Keratinocyte (primary cell): ENCODE results near the gene TRAF3. TPM values are rescaled to one million over a fixed set of nuclear protein-coding genes. Genes with fewer than 3 reads are reported as not detected.

Experiments
- DNase-seq: peaks from one replicate; pipeline ENCODE4 v3.0.0-alpha.2; 2011; ENCODE audit warnings: low read depth, missing footprints, low spot score
- FAIRE-seq: peaks from 2 replicates; lab custom pipeline; 2011; peaks lifted over from hg19 to GRCh38; lab: Jason Lieb, UNC
- H2AFZ ChIP-seq: 2 replicates; pipeline ENCODE4 v1.6.0; 2012; ENCODE audit warnings: low read length, control low read depth, inconsistent platforms; ENCODE audit not compliant: control insufficient read depth
- H3K27ac ChIP-seq: 2 replicates; pipeline ENCODE4 v1.5.1; 2011; ENCODE audit warnings: low read length; ENCODE audit not compliant: control insufficient read depth, insufficient read depth
- H3K27me3 ChIP-seq: 3 replicates; pipeline ENCODE4 v1.6.0; 2011; ENCODE audit warnings: low read length; ENCODE audit not compliant: control insufficient read depth, insufficient read depth; ENCODE audit errors: extremely low read depth
- H3K36me3 ChIP-seq, 2 experiments: 2 replicates in 1 of 2; 3 replicates in 1 of 2; pipeline ENCODE4 v1.5.1; 2011; ENCODE audit warnings: low read length in 2 of 2, mild to moderate bottlenecking in 1 of 2; ENCODE audit not compliant: control insufficient read depth in 2 of 2, insufficient read depth in 2 of 2; ENCODE audit errors: extremely low read depth in 1 of 2
- H3K4me1 ChIP-seq: 3 replicates; pipeline ENCODE4 v1.5.1; 2011; ENCODE audit warnings: low read length; ENCODE audit not compliant: control insufficient read depth, insufficient read depth; ENCODE audit errors: extremely low read depth
- H3K4me2 ChIP-seq: 3 replicates; pipeline ENCODE4 v1.6.0; 2011; ENCODE audit warnings: low read depth, low read length; ENCODE audit not compliant: control insufficient read depth, insufficient read depth; ENCODE audit errors: extremely low read depth
- H3K4me3 ChIP-seq, 3 experiments: fragments of 200-600 bp in 1 of 3; sonication (generic) in 1 of 3; 2 replicates in 2 of 3; 3 replicates in 1 of 3; pipeline ENCODE4 v1.5.1; 2011 to 2016; ENCODE audit warnings: low read length in 3 of 3, mild to moderate bottlenecking in 3 of 3, control low read depth in 2 of 3, inconsistent platforms in 1 of 3, low read depth in 1 of 3, mixed read lengths in 1 of 3, mixed run types in 1 of 3, moderate library complexity in 1 of 3; ENCODE audit not compliant: control insufficient read depth in 2 of 3, insufficient read depth in 2 of 3; ENCODE audit errors: extremely low read depth in 1 of 3
- H3K79me2 ChIP-seq: 2 replicates; pipeline ENCODE4 v1.6.0; 2012; ENCODE audit warnings: low read length; ENCODE audit not compliant: control insufficient read depth, insufficient read depth
- H3K9ac ChIP-seq: 3 replicates; pipeline ENCODE4 v1.6.0; 2011; ENCODE audit warnings: low read length; ENCODE audit not compliant: control insufficient read depth, insufficient read depth; ENCODE audit errors: extremely low read depth
- H3K9me1 ChIP-seq: 3 replicates; pipeline ENCODE4 v1.6.0; 2011; ENCODE audit warnings: low read length; ENCODE audit not compliant: control insufficient read depth, insufficient read depth; ENCODE audit errors: extremely low read depth
- H3K9me3 ChIP-seq: 2 replicates; pipeline ENCODE4 v1.5.1; 2012; ENCODE audit warnings: low read depth, low read length; ENCODE audit not compliant: control insufficient read depth
- H4K20me1 ChIP-seq: 3 replicates; pipeline ENCODE4 v1.6.0; 2011; ENCODE audit warnings: low read length; ENCODE audit not compliant: control insufficient read depth, insufficient read depth; ENCODE audit errors: extremely low read depth
- EZH2 ChIP-seq: IDR thresholded peaks from one replicate; pipeline ENCODE4 v1.6.1; 2012; ENCODE audit warnings: inconsistent platforms, mild to moderate bottlenecking, low read length, moderate library complexity
- dilution Hi-C: fragments of 300-500 bp; cut with MboI; formaldehyde crosslinking; loops from one replicate; pipeline ENCODE4 v1.7.0; 2020; ENCODE audit warnings: low sequenced_read_pairs; ENCODE audit not compliant: extremely low pct_ligation_motif_present
- polyA plus RNA-seq, 5 experiments: library from polyadenylated mRNA; depleted of rRNA in 3 of 5; stranded (reverse) in 3 of 5; stranded (forward) in 1 of 5; unstranded in 1 of 5; fragments of >200 nt; gene quantifications; 1 replicate in 1 of 5; 2 replicates in 3 of 5; 3 replicates in 1 of 5; pipeline versions ENCODE4 v1.2.1 to v1.2.3, GENCODE V29; 2011 to 2012; ENCODE audit warnings: missing spikeins in 2 of 5, low read depth in 1 of 5, low replicate concordance in 1 of 5
- TF ChIP-seq, protein P1 (sequence below), 3 experiments: IDR thresholded peaks in 1 of 3; conservative IDR thresholded peaks in 1 of 3; optimal IDR thresholded peaks in 1 of 3; 2 replicates in 2 of 3; 3 replicates in 1 of 3; pipeline versions ENCODE3 to v1.5.1; 2011; ENCODE audit warnings: low read length in 3 of 3, mild to moderate bottlenecking in 3 of 3, moderate library complexity in 2 of 3, control low read depth in 1 of 3, inconsistent platforms in 1 of 3; ENCODE audit not compliant: insufficient read depth in 2 of 3; ENCODE audit errors: extremely low read depth in 1 of 3

Gene TRAF3
- polyA plus RNA-seq, 1 donor (not counting 4 experiments of a cell fraction or from before 2014, with no cell fraction given) = 12.5 TPM

DNA sequence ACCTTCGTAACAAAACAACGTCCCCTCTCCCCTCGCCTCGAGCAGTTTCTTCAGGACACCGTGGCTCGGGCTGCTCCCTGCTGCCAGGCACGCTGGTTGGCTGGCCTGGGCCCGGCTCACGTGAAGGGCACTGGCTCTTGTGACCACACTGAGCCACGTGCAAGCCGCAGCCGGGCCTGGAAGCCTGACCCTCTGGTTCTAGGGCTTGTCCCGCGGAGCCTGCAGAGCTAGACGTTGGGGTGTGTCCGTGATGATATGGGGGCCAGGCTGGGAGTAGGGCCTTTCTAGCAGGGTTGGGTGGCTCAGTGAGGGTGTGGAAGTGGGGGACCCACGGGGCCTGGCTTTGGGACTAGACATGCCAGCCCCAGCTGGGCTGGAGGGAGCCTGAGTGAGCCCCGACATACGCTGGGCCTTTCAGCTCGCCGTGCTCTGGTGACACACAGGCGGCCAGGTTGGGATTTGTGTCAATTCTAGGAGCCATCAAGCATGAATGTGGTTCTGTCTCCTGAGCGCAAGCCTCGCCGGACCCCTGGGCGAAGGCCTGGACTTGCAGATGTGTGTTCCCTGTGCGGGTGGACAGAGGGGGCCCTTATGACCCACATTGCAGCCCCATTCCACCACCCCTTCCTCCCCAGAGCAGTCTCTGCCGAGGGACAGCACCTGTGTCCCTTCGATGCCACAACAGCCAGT, 131.7 kb downstream of the TRAF3 start:
- H3K4me3 ChIP-seq = no peak overlapping the region
- FAIRE-seq (no peak), DNase-seq (no peak)
- dilution Hi-C loops = no loop called here
- H3K9me3 ChIP-seq = no peaks in the 10 kb centered on the region
- peaks cover 0 to 10% of the 10 kb centered on the region in 2 experiments for H3K36me3 ChIP-seq
- H3K4me1 ChIP-seq = no peaks in the 10 kb centered on the region
- H2AFZ ChIP-seq = no peak overlapping the region
- H3K4me2 ChIP-seq = no peak overlapping the region
- H3K27me3 ChIP-seq = no peaks in the 10 kb centered on the region
- no peak overlapping the region for H3K9ac ChIP-seq
- no peak overlapping the region for H3K27ac ChIP-seq
- no peaks in the 10 kb centered on the region for H4K20me1 ChIP-seq
- H3K9me1 ChIP-seq = no peaks in the 10 kb centered on the region
- H3K79me2 ChIP-seq = no peaks in the 10 kb centered on the region
- TF ChIP-seq, protein P1, sequence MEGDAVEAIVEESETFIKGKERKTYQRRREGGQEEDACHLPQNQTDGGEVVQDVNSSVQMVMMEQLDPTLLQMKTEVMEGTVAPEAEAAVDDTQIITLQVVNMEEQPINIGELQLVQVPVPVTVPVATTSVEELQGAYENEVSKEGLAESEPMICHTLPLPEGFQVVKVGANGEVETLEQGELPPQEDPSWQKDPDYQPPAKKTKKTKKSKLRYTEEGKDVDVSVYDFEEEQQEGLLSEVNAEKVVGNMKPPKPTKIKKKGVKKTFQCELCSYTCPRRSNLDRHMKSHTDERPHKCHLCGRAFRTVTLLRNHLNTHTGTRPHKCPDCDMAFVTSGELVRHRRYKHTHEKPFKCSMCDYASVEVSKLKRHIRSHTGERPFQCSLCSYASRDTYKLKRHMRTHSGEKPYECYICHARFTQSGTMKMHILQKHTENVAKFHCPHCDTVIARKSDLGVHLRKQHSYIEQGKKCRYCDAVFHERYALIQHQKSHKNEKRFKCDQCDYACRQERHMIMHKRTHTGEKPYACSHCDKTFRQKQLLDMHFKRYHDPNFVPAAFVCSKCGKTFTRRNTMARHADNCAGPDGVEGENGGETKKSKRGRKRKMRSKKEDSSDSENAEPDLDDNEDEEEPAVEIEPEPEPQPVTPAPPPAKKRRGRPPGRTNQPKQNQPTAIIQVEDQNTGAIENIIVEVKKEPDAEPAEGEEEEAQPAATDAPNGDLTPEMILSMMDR (optimal IDR thresholded peaks at IDR 0.05 in 1 of 3, IDR thresholded peaks at IDR 0.05 in 1 of 3, conservative IDR thresholded peaks at IDR 0.05 in 1 of 3; ENCODE audit: extremely low read depth in 1 of 3, insufficient read depth in 2 of 3, low read length in 3 of 3) = no peak
- TF ChIP-seq EZH2 = no peak

DNA sequence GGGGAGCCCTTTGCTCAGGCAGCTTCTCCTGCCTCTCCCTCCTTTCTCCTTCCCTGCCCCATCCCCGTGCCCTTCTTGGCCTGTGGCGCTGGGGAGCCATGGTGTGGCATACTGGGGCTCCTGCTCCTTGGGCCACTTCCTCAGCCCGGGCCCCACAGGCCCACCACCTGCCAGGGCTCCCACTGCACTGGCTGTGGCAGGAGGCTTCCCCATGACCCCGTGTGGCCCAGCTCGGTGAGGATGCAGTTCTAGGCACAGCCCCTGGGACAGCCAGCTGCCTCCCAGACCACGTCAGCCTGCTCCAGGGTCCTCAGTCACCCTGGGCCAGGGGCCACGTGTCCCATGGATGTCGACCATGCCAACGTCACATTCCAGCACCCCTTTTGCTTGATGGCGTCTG, 132.2 kb downstream of the TRAF3 start:
- Histone ChIP-seq H3K36me3 (peaks cover 0 to 7% of the 10 kb centered on the region in 2 experiments), H3K4me3 (no peak overlapping the region), H3K4me1 (no peaks in the 10 kb centered on the region), H3K4me2 (no peak overlapping the region), H3K79me2 (no peaks in the 10 kb centered on the region), H4K20me1 (no peaks in the 10 kb centered on the region), H3K9me3 (no peaks in the 10 kb centered on the region), H3K27me3 (no peaks in the 10 kb centered on the region), H3K27ac (no peak overlapping the region), H3K9me1 (no peaks in the 10 kb centered on the region), H2AFZ (no peak overlapping the region), H3K9ac (no peak overlapping the region)
- FAIRE-seq (no peak), DNase-seq (no peak)
- dilution Hi-C loops = no loop called here
- no peak for TF ChIP-seq EZH2
- TF ChIP-seq, protein P1 (optimal IDR thresholded peaks at IDR 0.05 in 1 of 3, IDR thresholded peaks at IDR 0.05 in 1 of 3, conservative IDR thresholded peaks at IDR 0.05 in 1 of 3; ENCODE audit: extremely low read depth in 1 of 3, insufficient read depth in 2 of 3, low read length in 3 of 3) = no peak
